Stimulated activated CD4-positive, alpha-beta T cell treated with anti-CD3 and anti-CD28 coated beads, Interleukin-1b, Interleukin-23, amount 100 ng/mL, for 24 hours (primary cell): ENCODE data around the gene RAPGEF4.
"Not testable (repeated sequence)": the region's sequence is repeated elsewhere in the genome, so short reads cannot be mapped to it uniquely, and the experiment has no call there.

Source experiments
- DNase-seq, 4 experiments: peaks; one replicate each; pipeline ENCODE4 v3.0.0-alpha.2; 2020; ENCODE audit warnings: low read depth in 4 of 4, low spot score in 1 of 4

RAPGEF4 gene

GRCh38 chr2:172770887-172771286 lies 35.2 kb downstream of the RAPGEF4 start:
- DNase-seq = no peak

GRCh38 chr2:172772633-172773032 lies 37.0 kb downstream of the RAPGEF4 start:
- no peak for DNase-seq

GRCh38 chr2:172774302-172774701 lies 38.7 kb downstream of the RAPGEF4 start:
- DNase-seq = no peak

- no peak for DNase-seq
Measured at GRCh38 chr2:172775319-172775718, 39.7 kb downstream of the RAPGEF4 start.

- no peak for DNase-seq
Measured at GRCh38 chr2:172777431-172777830, 41.8 kb downstream of the RAPGEF4 start.

GRCh38 chr2:172782506-172783164 lies 47.0 kb downstream of the RAPGEF4 start:
- no peak for DNase-seq

- no peak for DNase-seq
Measured at GRCh38 chr2:172783165-172783898, 47.7 kb downstream of the RAPGEF4 start.

GRCh38 chr2:172788871-172789270 lies 53.2 kb downstream of the RAPGEF4 start:
- no peak for DNase-seq

- no peak for DNase-seq
Measured at GRCh38 chr2:172790404-172790803, 54.8 kb downstream of the RAPGEF4 start.

GRCh38 chr2:172791953-172792352 lies 56.3 kb downstream of the RAPGEF4 start:
- DNase-seq = no peak

- no peak for DNase-seq
Measured at GRCh38 chr2:172792711-172793110, 57.1 kb downstream of the RAPGEF4 start.

GRCh38 chr2:172803308-172803707 lies 67.7 kb downstream of the RAPGEF4 start:
- not testable (repeated sequence) for DNase-seq

GRCh38 chr2:172804423-172804822 lies 68.8 kb downstream of the RAPGEF4 start:
- no peak for DNase-seq

- DNase-seq = no peak
Measured at GRCh38 chr2:172806493-172806892, 70.8 kb downstream of the RAPGEF4 start.

GRCh38 chr2:172806996-172807395 lies 71.4 kb downstream of the RAPGEF4 start:
- DNase-seq = no peak

- no peak for DNase-seq
Measured at GRCh38 chr2:172808156-172808555, 72.5 kb downstream of the RAPGEF4 start.

- DNase-seq = no peak
Measured at GRCh38 chr2:172811027-172811426, 75.4 kb downstream of the RAPGEF4 start.

- no peak for DNase-seq
Measured at GRCh38 chr2:172812158-172812744, 76.6 kb downstream of the RAPGEF4 start.

- DNase-seq = no peak
Measured at GRCh38 chr2:172813314-172813888, 77.8 kb downstream of the RAPGEF4 start.

- DNase-seq = no peak
Measured at GRCh38 chr2:172817411-172817810, 81.8 kb downstream of the RAPGEF4 start.

GRCh38 chr2:172819943-172820342 lies 84.3 kb downstream of the RAPGEF4 start:
- no peak for DNase-seq
